Endothelial cell of umbilical vein (primary cell): ENCODE measurements around the gene THBD. TPM values are rescaled to one million over a fixed set of nuclear protein-coding genes. Genes with fewer than 3 reads are reported as not detected.
A peak's percentile ranks its signal among the peaks of the same experiment; 100 is the strongest.

Experiments
- BruUV-seq: library from RNA; stranded (reverse); fragments of 400-500 nt; replicated peaks from 2 replicates; lab custom pipeline; 2021; lab: Mats Ljungman, UMichigan
- CTCF ChIA-PET: fragments of 300-600, 350-600 bp; sonication (Branson Sonifier 250); formaldehyde crosslinking; loops from one replicate; lab custom pipeline; 2021; ENCODE audit warnings: antibody characterized with exemption, inconsistent platforms; lab: Charles Lee
- POLR2A ChIA-PET: fragments of 300-600, 350-600 bp; sonication (Branson Sonifier 250); formaldehyde crosslinking; loops from one replicate; lab custom pipeline; 2021; ENCODE audit warnings: antibody characterized with exemption, inconsistent platforms; lab: Charles Lee
- DNase-seq: peaks from one replicate; pipeline ENCODE4 v3.0.0-alpha.2; 2011; ENCODE audit warnings: low read depth, low spot score
- FAIRE-seq: peaks from 2 replicates; lab custom pipeline; 2011; peaks lifted over from hg19 to GRCh38; lab: Jason Lieb, UNC
- H2AFZ ChIP-seq: 2 replicates; pipeline ENCODE4 v1.6.0; 2012; ENCODE audit warnings: low read depth, low read length, control low read depth, inconsistent platforms
- H3K27ac ChIP-seq: 2 replicates; pipeline ENCODE4 v1.5.1; 2011; ENCODE audit warnings: low read depth, mild to moderate bottlenecking, control low read depth, low read length, moderate library complexity; ENCODE audit not compliant: insufficient read depth
- H3K27me3 ChIP-seq, 2 experiments: 2 replicates each; pipeline versions ENCODE4 v1.6.0 to v1.6.1; 2011; ENCODE audit warnings: low read length in 2 of 2, mixed read lengths in 1 of 2; ENCODE audit not compliant: control insufficient read depth in 2 of 2, insufficient read depth in 2 of 2
- H3K36me3 ChIP-seq, 2 experiments: 2 replicates in 1 of 2; 3 replicates in 1 of 2; pipeline ENCODE4 v1.5.1; 2011; ENCODE audit warnings: low read length in 2 of 2, mild to moderate bottlenecking in 1 of 2, moderate library complexity in 1 of 2; ENCODE audit not compliant: control insufficient read depth in 2 of 2, insufficient read depth in 2 of 2; ENCODE audit errors: extremely low read depth in 1 of 2
- H3K4me1 ChIP-seq: 3 replicates; pipeline ENCODE4 v1.5.1; 2011; ENCODE audit warnings: mild to moderate bottlenecking, low read length; ENCODE audit not compliant: control insufficient read depth, insufficient read depth; ENCODE audit errors: extremely low read depth
- H3K4me2 ChIP-seq: 2 replicates; pipeline ENCODE4 v1.6.1; 2011; ENCODE audit warnings: low read length, control low read depth, mixed read lengths; ENCODE audit not compliant: insufficient read depth
- H3K4me3 ChIP-seq, 3 experiments: fragments of 200-600 bp in 1 of 3; sonication (generic), shearing (Covaris generic) in 1 of 3; replicated peaks in 1 of 3; 2 replicates each; pipeline ENCODE4 v1.5.1; 2011 to 2016; ENCODE audit warnings: control low read depth in 3 of 3, low read length in 3 of 3, mild to moderate bottlenecking in 2 of 3, inconsistent platforms in 1 of 3, low read depth in 1 of 3, moderate library complexity in 1 of 3; ENCODE audit not compliant: insufficient read depth in 1 of 3
- H3K79me2 ChIP-seq: 2 replicates; pipeline ENCODE4 v1.6.0; 2012; ENCODE audit warnings: low read length, inconsistent platforms; ENCODE audit not compliant: control insufficient read depth, insufficient read depth
- H3K9ac ChIP-seq: replicated peaks from 2 replicates; pipeline ENCODE3; 2011; ENCODE audit warnings: low read length, control low read depth; ENCODE audit not compliant: insufficient read depth; ENCODE audit errors: extremely low read depth
- H3K9me1 ChIP-seq: replicated peaks from 3 replicates; pipeline ENCODE4 v1.6.0; 2011; ENCODE audit warnings: mild to moderate bottlenecking, low read length; ENCODE audit not compliant: control insufficient read depth, insufficient read depth; ENCODE audit errors: extremely low read depth
- H3K9me3 ChIP-seq: replicated peaks from 2 replicates; pipeline ENCODE4 v1.5.1; 2012; ENCODE audit warnings: low read length, inconsistent platforms; ENCODE audit not compliant: control insufficient read depth, insufficient read depth
- H4K20me1 ChIP-seq: replicated peaks from 2 replicates; pipeline ENCODE3; 2011; ENCODE audit warnings: mild to moderate bottlenecking, low read length; ENCODE audit not compliant: control insufficient read depth, insufficient read depth; ENCODE audit errors: extremely low read depth
- EZH2 ChIP-seq: IDR thresholded peaks from 2 replicates; pipeline ENCODE4 v1.6.1; 2012; ENCODE audit warnings: borderline replicate concordance, low read depth, mild to moderate bottlenecking, moderate library complexity, low read length, inconsistent platforms; ENCODE audit not compliant: severe bottlenecking
- FOS ChIP-seq: IDR thresholded peaks from 2 replicates; pipeline ENCODE4 v1.6.1; 2011; ENCODE audit warnings: mild to moderate bottlenecking, low read length, moderate library complexity, borderline replicate concordance; ENCODE audit not compliant: insufficient read depth
- GATA2 ChIP-seq: IDR thresholded peaks from 2 replicates; pipeline ENCODE4 v1.7.0; 2011; ENCODE audit warnings: low read depth, mild to moderate bottlenecking, moderate library complexity, mixed read lengths, low read length; ENCODE audit not compliant: insufficient read length, insufficient read depth
- JUN ChIP-seq: IDR thresholded peaks from 2 replicates; pipeline ENCODE4 v1.6.1; 2011; ENCODE audit warnings: borderline replicate concordance, low read depth; ENCODE audit not compliant: insufficient read length, insufficient read depth
- MYC ChIP-seq: IDR thresholded peaks from one replicate; pipeline ENCODE4 v1.6.1; 2011; ENCODE audit warnings: mild to moderate bottlenecking, low read depth, low read length
- POLR2A ChIP-seq: IDR thresholded peaks from 2 replicates; pipeline ENCODE4 v1.6.1; 2012; ENCODE audit warnings: low read depth, mild to moderate bottlenecking, control low read depth, low read length
- POLR2AphosphoS5 ChIP-seq: IDR thresholded peaks from 2 replicates; pipeline ENCODE4 v1.6.1; 2012; ENCODE audit warnings: low read depth, mild to moderate bottlenecking, control low read depth, low read length, moderate library complexity; ENCODE audit not compliant: insufficient read depth
- dilution Hi-C: fragments of 300-500 bp; cut with MboI; formaldehyde crosslinking; loops from one replicate; pipeline ENCODE4 v1.15.0; 2019; ENCODE audit warnings: low sequenced_read_pairs; ENCODE audit not compliant: extremely low pct_ligation_motif_present
- intact Hi-C: fragments of 100-400 bp; cut with micrococcal nuclease; formaldehyde crosslinking; loops from one replicate; pipeline ENCODE4 v1.10.0; 2022
- polyA plus RNA-seq, 4 experiments: library from polyadenylated mRNA; depleted of rRNA in 3 of 4; stranded (reverse) in 3 of 4; unstranded in 1 of 4; fragments of >200 nt; gene quantifications; 2 replicates each; pipeline versions ENCODE4 v1.2.1 to v1.2.3, GENCODE V29; 2011 to 2012; ENCODE audit warnings: missing spikeins in 1 of 4
- total RNA-seq: library from RNA; stranded (reverse); gene quantifications from 2 replicates; pipeline ENCODE4 v1.2.3, GENCODE V29; 2021
- TF ChIP-seq, protein P1 (sequence below), 2 donors: IDR thresholded peaks; 1 replicate in 1 of 2; 2 replicates in 1 of 2; pipeline ENCODE4 v1.5.1; 2011; ENCODE audit warnings: low read length in 2 of 2, mild to moderate bottlenecking in 2 of 2, moderate library complexity in 2 of 2, control low read depth in 1 of 2, inconsistent platforms in 1 of 2, low read depth in 1 of 2; ENCODE audit not compliant: insufficient read depth in 1 of 2; ENCODE audit errors: extremely low read depth in 1 of 2

The THBD gene
- total and polyA plus RNA-seq, 2 donors (not counting 3 experiments of a cell fraction or from before 2014, with no cell fraction given) = 17.1 to 28.0 TPM

DNA sequence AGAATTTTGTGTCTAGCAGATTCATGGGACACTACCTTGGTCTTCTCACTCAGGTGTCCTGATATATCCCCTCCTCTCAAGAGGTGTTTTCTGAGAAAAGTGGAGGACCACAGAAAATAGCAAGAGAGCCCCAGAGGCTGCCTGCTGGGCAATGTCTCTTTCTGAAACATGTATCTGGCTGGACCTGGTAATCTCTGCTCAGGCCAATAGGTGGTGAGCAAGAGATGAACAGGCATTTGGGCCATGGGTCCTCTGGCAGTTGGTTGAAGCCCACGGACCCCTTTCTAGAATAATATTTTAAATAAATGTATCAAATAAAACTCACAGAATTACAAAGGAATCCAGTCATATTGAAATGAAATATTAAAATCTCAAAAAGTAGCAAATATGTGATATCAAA, 8.8 kb upstream of the THBD start:
- H3K9me1 ChIP-seq = no peaks in the 10 kb centered on the region
- FAIRE-seq (no peak), DNase-seq (no peak)
- no peaks in the 10 kb centered on the region for H3K27me3 ChIP-seq
- POLR2A ChIA-PET = no interaction called here
- no peaks in the 10 kb centered on the region for H3K79me2 ChIP-seq
- H3K4me1 ChIP-seq = peaks cover 25% of the 10 kb centered on the region
- H3K4me2 ChIP-seq = no peak overlapping the region
- H3K27ac ChIP-seq = no peak overlapping the region
- intact Hi-C loops = no loop called here
- no peaks in the 10 kb centered on the region for H3K9me3 ChIP-seq
- H3K4me3 ChIP-seq = no peak overlapping the region
- dilution Hi-C loops = no loop called here
- H4K20me1 ChIP-seq = no peaks in the 10 kb centered on the region
- no peaks in the 10 kb centered on the region for H3K36me3 ChIP-seq
- TF ChIP-seq MYC = no peak
- TF ChIP-seq POLR2AphosphoS5 = no peak
- no peak for TF ChIP-seq EZH2
- TF ChIP-seq, protein P1, sequence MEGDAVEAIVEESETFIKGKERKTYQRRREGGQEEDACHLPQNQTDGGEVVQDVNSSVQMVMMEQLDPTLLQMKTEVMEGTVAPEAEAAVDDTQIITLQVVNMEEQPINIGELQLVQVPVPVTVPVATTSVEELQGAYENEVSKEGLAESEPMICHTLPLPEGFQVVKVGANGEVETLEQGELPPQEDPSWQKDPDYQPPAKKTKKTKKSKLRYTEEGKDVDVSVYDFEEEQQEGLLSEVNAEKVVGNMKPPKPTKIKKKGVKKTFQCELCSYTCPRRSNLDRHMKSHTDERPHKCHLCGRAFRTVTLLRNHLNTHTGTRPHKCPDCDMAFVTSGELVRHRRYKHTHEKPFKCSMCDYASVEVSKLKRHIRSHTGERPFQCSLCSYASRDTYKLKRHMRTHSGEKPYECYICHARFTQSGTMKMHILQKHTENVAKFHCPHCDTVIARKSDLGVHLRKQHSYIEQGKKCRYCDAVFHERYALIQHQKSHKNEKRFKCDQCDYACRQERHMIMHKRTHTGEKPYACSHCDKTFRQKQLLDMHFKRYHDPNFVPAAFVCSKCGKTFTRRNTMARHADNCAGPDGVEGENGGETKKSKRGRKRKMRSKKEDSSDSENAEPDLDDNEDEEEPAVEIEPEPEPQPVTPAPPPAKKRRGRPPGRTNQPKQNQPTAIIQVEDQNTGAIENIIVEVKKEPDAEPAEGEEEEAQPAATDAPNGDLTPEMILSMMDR (IDR thresholded peaks at IDR 0.05; ENCODE audit: extremely low read depth in 1 of 2, insufficient read depth in 1 of 2, low read depth in 1 of 2, low read length in 2 of 2) = peak; percentile 13 to 28
- TF ChIP-seq POLR2A = no peak
- TF ChIP-seq FOS = no peak
- TF ChIP-seq GATA2 = no peak
- TF ChIP-seq JUN = no peak
- CTCF ChIA-PET = interaction anchor here (0.9 to 1.3 kb wide), 3 partner anchors 15 to 177 kb away, joined by 3 to 4 read pairs (median 3); no protein-coding TSS in a partner anchor
- H3K9ac ChIP-seq = no peak overlapping the region
- no peak overlapping the region for H2AFZ ChIP-seq
- no TSS peak for BruUV-seq
